DMS79 treated with DMSO at 0.1 percent for 48 hours (cell line): ENCODE measurements around the gene CABP7.
"Not testable (repeated sequence)": the region's sequence is repeated elsewhere in the genome, so short reads cannot be mapped to it uniquely, and the experiment has no call there.

Source experiments
- DNase-seq: peaks from one replicate; lab custom pipeline; 2025; lab: John Stamatoyannopoulos, UW

Gene CABP7

GRCh38 chr22:29748248-29748893 is 28.6 kb downstream of the CABP7 start:
- no peak for DNase-seq

GRCh38 chr22:29750029-29750428 is 30.2 kb downstream of the CABP7 start:
- DNase-seq = no peak

- no peak for DNase-seq
These were observed 31.0 kb downstream of the CABP7 start for GRCh38 chr22:29750559-29751538.

DNA sequence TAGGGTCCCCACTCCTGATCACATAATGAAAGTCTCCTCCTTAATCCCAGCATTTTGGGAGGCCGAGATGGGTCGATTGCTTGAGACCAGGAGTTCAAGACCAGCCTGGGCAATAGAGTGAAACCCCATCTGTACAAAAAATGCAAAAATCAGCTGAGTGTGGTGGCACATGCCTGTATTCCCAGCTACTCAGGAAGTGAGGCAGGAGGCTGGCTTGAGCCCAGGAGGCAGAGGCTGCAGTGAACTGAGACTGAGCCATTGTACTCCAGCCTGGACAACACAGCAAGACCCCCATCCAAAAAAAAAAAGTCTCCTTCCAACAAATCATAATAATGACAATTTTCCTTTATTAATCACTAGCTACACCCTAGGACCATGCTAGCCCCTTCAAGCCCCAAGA is 31.9 kb downstream of the CABP7 start:
- no peak for DNase-seq

GRCh38 chr22:29753808-29754657 is 34.2 kb downstream of the CABP7 start:
- no peak for DNase-seq

DNA sequence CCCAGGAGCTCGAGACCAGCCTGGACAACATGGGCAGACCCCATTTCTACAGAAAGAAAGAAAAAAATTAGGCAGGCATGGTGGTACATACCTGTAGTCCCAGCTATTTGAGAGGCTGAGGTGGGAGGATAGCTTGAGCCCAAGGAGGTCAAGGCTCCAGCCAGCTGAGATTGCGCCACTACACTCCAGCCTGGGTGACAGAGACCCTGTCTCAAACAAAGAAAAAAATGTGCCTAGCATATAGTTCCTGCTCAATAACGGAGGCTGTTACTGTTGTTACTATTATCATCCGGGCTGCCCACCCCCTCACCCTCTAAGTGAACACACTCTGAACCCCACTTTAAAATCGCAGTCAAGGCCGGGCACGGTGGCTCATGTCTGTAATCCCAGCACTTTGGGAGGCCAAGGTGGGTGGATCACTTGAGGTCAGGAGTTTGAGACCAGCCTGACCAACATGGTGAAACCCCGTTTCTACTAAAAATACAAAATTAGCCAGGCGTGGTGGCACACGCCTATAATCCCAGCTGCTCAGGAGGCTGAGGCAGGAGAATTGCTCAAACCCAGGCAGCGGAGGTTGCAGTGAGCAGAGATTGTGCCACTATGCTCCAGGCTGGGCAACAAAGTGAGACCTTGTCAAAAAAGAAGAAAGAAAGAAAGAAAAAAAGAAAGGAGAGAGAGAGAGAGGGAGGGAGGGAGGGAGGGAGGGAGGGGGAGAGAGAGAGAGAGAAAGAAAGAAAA is 35.0 kb downstream of the CABP7 start:
- DNase-seq = not testable (repeated sequence)

DNA sequence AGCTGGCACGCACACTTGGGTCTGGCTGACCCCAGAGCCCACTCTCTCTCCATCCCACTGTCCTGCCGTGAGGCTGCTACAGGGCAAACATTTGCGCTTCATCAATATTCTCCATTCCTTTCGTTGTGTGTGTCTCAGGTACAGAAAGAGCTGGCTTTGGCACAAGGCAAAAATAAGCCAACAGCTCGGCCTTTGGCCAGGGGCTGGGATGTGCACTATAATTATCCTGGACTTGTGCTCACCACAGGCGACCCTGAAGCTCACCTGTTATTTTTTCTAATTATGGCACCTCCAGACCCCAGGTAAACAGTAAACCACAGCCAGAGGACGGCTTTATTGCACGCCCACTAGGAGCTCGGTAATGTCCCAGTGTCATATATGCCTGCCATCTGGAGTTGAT is 36.1 kb downstream of the CABP7 start:
- DNase-seq = no peak

- DNase-seq = no peak
These were observed 36.5 kb downstream of the CABP7 start for GRCh38 chr22:29756341-29756740.

GRCh38 chr22:29757096-29757495 is 37.3 kb downstream of the CABP7 start:
- no peak for DNase-seq

DNA sequence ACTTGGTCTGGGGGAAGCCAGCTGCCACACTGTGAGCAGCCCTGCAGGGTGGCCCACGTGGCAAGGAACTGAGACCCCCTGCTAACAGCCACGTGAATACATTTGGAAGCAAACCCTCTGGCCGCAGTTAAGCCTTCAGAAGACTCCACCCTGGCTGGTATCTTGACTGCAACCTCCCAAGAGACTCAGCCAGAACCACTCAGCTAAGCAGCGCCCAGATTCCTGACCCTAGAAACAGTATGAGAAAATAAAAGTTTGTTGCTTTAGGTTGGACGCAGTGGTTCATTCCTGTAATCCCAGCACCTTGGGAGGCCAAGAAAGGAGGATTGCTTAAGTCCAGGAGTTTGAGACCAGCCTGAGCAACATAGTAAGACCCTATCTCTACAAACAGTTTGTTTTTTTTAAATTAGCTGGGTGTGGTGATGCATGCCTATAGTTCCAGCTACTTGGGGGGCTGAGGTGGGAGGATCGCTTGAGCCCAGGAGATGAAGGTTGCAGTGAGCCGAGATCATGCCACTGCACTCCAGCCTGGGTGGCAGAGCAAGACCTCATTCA is 38.3 kb downstream of the CABP7 start:
- no peak for DNase-seq

DNA sequence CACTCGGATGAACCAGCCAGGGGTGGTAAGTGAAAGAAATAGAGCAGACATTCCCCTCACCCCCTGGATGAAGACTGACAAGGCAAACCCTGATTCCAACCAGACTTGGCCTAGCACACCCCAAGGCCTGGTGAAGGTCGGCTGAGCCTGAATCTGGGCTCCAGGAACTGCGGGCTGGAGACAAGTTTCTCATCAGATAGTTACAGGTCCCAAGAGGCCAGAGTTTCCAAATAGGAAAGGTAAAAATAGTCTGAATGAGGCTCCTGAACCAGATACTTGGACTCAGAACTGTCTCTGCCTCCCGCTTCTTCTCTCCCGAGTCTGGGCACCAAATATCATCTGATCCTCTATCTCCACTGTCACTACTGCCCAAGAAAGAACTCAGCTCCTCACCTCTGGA is 39.2 kb downstream of the CABP7 start:
- DNase-seq = no peak

- no peak for DNase-seq
These were observed 42.5 kb downstream of the CABP7 start for GRCh38 chr22:29762263-29762662.

DNA sequence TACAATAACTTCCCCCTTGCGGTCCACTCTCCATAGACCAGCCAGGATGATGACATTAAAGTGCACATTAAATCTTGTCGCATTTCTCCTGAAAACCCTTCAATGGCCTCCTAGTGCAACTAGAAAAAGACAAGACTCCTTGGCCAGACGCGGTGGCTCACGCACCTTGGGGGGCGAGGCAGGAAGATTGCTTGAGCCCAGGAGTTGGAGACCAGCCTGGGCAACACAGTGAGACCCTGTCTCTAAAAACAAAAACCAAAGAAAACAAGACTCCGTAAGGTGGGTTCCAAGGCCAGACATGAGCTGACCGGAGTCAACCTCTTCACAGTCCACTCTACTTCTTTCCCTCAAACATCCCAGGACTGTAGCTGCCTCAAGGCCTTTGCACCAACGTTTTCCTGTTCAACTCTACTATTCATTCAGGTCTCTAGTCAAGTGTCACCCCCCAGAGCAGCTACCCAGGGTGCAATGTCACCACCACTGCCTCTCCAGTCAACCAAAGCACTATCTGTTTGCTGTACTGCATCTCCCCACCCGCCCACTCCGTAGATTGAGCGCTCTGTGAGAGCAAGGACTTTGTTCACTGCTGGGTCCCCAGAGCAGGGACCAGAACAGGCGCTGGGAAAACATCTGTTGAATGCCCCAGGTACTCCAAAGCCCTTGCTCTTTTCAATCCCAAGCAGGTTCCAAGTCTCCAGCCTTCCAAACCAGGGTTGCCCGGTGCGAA is 46.3 kb downstream of the CABP7 start:
- no peak for DNase-seq

DNA sequence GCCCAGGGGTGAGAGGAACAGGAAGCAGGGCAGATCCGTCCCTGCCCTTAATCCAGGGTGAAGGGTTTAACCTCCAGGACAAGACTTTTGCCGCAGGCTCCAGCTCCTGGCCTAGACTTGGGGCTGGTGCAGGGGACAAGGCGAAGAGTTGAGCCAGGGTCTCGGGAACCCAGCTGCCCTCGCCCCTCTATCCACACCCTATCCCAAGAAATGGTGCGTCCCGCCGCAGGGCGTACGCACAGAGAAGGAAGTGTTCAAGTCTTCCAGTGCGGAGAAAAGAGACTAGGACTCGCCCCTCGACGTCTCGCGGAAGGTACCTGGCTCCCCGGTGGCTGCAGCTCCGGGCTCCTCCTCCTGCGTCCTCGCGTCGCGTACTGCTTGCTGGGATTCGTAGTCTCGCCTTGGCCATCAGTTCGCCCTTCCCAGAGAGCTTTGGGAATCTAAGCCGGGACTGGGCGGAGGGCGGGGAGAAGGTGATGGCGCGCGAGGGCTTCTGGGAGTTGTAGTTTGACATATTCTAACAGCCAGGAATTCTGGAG is 46.9 kb downstream of the CABP7 start, which contains the start of gene ZMAT5:
Gene ZMAT5 (minus strand): TSS at position 376 of the 539 bp plus-strand sequence. CDS start 18,463 bp downstream, outside the sequence.
- peak; percentile 84 for DNase-seq

DNA sequence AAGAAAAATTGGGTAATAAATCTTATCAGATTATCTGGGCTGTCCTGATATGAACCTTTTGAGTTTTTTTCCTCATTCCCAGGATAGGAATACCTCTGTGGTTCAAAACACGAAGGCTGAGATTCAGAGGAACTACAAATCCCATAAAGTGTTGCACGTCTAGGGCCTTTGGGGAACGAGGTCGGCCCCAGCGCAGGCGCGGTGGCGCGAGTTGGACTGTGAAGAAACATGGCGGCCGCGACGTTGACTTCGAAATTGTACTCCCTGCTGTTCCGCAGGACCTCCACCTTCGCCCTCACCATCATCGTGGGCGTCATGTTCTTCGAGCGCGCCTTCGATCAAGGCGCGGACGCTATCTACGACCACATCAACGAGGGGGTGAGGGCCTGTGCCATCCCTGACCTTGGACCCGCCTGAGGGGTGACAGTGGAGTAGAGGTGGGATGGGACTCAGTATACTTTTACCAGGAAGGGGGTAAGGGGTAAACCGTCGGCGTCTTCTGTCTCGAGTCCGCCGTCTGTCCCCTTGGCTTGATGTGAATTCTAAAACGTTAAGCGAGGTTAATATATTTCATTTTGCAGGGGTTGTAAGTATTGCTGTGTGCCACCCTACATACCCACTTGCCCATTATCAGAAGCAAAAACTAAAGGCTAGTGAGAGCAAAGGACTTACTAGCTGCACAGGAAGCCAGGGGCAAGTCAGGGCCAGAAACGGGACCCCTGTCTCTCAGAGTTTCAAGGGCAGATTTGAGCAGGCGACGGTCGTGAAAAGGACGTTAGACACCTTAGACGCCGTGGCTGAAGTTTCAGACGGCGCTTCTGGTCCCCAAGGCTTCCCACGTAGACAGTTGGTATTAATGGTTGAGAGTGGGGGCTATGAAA is 47.6 kb downstream of the CABP7 start, which contains the start of gene UQCR10:
Gene UQCR10 (plus strand): TSS at position 199 of the 881 bp plus-strand sequence. CDS start 30 bp downstream, at position 229.
- peak; percentile 64 for DNase-seq

DNA sequence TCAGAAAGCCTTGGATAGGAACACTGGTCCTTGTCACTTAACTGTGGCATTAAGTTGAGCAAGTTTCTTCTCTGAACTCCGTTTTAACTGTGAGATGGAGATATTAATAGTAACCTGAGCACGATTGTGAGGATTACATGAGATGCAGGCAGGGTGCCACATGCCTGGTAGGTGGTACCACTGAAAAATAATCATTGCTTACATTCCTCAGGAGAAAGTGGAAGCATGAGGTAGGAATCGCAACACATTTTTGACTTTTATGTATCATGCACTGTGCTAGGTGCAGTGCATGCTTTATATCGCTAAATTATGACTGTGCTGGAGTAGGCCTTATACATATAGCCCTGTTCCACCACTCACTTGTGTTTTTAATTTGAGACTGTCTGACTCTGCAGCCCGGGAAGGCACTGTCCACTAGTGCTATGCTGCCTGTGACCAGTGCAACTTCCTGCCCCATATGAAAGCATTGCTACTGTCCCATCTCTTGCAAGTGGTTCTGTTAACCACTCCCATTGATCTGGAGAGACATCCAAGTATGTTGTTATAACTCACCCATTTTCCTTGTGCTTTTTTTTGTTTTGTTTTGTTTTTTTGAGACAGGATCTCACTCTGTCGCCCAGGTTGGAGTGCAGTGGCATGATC is 48.4 kb downstream of the CABP7 start:
- no peak for DNase-seq

DNA sequence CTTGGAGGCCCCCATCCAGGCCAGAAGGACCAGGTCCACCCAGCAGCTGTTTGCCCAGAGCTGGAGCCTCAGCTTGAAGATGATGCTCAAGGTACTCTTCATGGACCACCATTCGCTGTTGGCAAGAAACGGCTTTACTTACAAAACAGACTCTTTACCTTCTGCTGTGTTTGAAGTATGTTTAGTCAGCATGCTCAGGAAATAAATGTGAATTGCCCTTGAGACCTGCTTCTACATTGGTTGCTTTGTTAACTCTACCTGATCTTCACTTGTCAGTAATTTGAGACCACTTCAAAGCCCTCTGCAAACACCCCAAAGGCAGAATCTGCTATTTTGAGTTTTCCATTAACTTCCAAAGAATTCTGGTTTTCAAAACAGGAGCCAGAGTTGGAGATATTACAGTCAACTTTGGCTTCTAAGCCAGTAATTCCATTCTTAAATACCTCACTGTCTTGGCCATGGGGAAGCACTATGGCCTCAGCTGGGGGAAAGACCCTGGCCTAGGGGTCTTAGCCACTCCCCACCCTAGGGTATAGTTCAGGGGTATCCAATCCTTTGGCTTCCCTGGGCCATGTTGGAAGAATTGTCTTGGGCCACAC is 50.0 kb downstream of the CABP7 start:
- DNase-seq = peak; percentile 57

DNA sequence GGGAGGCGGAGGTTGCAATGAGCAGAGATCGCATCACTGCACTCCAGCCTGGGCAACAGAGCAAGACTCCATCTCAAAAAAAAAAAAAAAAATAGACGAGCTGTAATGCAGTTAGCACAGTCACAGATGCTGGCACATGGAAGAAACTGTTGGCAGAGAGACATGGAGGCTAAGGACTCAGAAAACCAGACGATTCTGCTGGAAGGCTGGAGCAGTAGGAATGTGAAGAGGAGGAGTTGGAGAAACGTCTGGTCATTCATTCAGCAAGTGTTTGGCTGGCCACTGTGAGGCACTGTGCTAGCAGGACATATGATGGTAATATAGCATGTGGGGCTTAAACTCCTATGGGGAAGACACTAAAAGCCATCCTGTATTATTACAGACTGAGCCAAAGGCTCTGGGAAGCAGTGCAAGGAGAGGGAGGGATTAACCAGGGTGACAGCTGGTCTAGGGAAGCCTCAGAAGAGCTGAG is 52.4 kb downstream of the CABP7 start:
- DNase-seq = no peak
